SJSA1 (cell line): ENCODE measurements around the gene NSUN2. TPM values are rescaled to one million over a fixed set of nuclear protein-coding genes. Genes with fewer than 3 reads are reported as not detected.

Experiments used
- total RNA-seq: library from RNA; depleted of rRNA; stranded (reverse); fragments of >200 nt; shearing (Covaris generic); gene quantifications from 2 replicates; pipeline ENCODE4 v1.2.3, GENCODE V29; 2014; rRNA removed

Gene NSUN2
- total RNA-seq, 1 experiment from 2014 or later: 112 TPM

Other genes with a start within 250 kb of the NSUN2 start
- gene UBE2QL1, start 184.2 kb downstream of the NSUN2 start, total RNA-seq: not detected in 2 replicates
- gene SRD5A1, start 396 bp upstream of the NSUN2 start, total RNA-seq: 18.1 and 39.2 TPM in 2 replicates
- gene TENT4A, start 80.4 kb upstream of the NSUN2 start, total RNA-seq: 17.8 and 24.6 TPM in 2 replicates